IMR-90 (cell line): ENCODE data around the gene DDA1. TPM values are rescaled to one million over a fixed set of nuclear protein-coding genes. Genes with fewer than 3 reads are reported as not detected.

Experiments
- ATAC-seq: fragments of 200-7000 bp; cut with Tn5 transposase; 2 replicates; pipeline ENCODE4 v1.9.1; 2020; ENCODE audit warnings: low read depth, mild to moderate bottlenecking, moderate library complexity
- BruUV-seq: library from RNA; stranded (reverse); fragments of 400-500 nt; replicated peaks from 2 replicates; lab custom pipeline; 2021; lab: Mats Ljungman, UMichigan
- CTCF ChIA-PET: fragments of 300-600 bp; formaldehyde crosslinking; extraction: SDS; loops from one replicate; lab custom pipeline; 2021; ENCODE audit warnings: antibody characterized with exemption; lab: Yijun Ruan, JAX
- POLR2A ChIA-PET: fragments of 300-600 bp; sonication (Branson Sonifier 250); formaldehyde crosslinking; loops from one replicate; lab custom pipeline; 2022; ENCODE audit warnings: antibody characterized with exemption; ENCODE audit not compliant: unreplicated experiment; lab: Charles Lee
- DNase-seq: peaks from one replicate; pipeline ENCODE4 v3.0.0; 2013
- H2AFZ ChIP-seq: replicated peaks from 2 replicates; pipeline ENCODE3; 2013; ENCODE audit warnings: low read length, mild to moderate bottlenecking; ENCODE audit not compliant: poor library complexity
- H2AK5ac ChIP-seq: 2 replicates; pipeline ENCODE4 v1.6.1; 2013; ENCODE audit warnings: low read depth, low read length, inconsistent platforms
- H2AK9ac ChIP-seq: replicated peaks from 2 replicates; pipeline ENCODE3; 2013; ENCODE audit warnings: mild to moderate bottlenecking, low read depth, low read length, moderate library complexity; ENCODE audit not compliant: poor library complexity
- H2BK120ac ChIP-seq: 2 replicates; pipeline ENCODE4 v1.6.1; 2013; ENCODE audit warnings: low read depth, low read length, inconsistent platforms
- H2BK15ac ChIP-seq: 3 replicates; pipeline ENCODE4 v1.6.1; 2013; ENCODE audit warnings: low read depth, low read length, inconsistent platforms
- H2BK20ac ChIP-seq: 2 replicates; pipeline ENCODE4 v1.6.1; 2013; ENCODE audit warnings: low read depth, mild to moderate bottlenecking, inconsistent platforms, low read length, moderate library complexity
- H2BK5ac ChIP-seq: 2 replicates; pipeline ENCODE4 v1.6.1; 2013; ENCODE audit warnings: mild to moderate bottlenecking, low read depth, low read length, inconsistent platforms; ENCODE audit not compliant: poor library complexity, severe bottlenecking
- H3K14ac ChIP-seq: replicated peaks from 2 replicates; pipeline ENCODE4 v1.6.1; 2013; ENCODE audit warnings: low read depth, low read length, inconsistent platforms
- H3K18ac ChIP-seq: 2 replicates; pipeline ENCODE4 v1.6.1; 2013; ENCODE audit warnings: low read depth, low read length, control low read depth
- H3K23ac ChIP-seq: 2 replicates; pipeline ENCODE4 v1.6.1; 2013; ENCODE audit warnings: low read depth, low read length, inconsistent platforms
- H3K27ac ChIP-seq: 2 replicates; pipeline ENCODE4 v1.5.1; 2013; ENCODE audit warnings: mild to moderate bottlenecking, control low read depth, low read length; ENCODE audit not compliant: insufficient read depth
- H3K27me3 ChIP-seq: 2 replicates; pipeline ENCODE4 v1.6.1; 2013; ENCODE audit warnings: low read length; ENCODE audit not compliant: control insufficient read depth, insufficient read depth
- H3K36me3 ChIP-seq: 2 replicates; pipeline ENCODE4 v1.6.1; 2013; ENCODE audit warnings: low read length, mixed read lengths; ENCODE audit not compliant: control insufficient read depth, insufficient read depth
- H3K4ac ChIP-seq: 2 replicates; pipeline ENCODE4 v1.6.1; 2013; ENCODE audit warnings: low read depth, low read length, inconsistent platforms
- H3K4me1 ChIP-seq: 2 replicates; pipeline ENCODE4 v1.6.1; 2013; ENCODE audit warnings: low read length, mixed read lengths; ENCODE audit not compliant: control insufficient read depth, insufficient read depth
- H3K4me2 ChIP-seq: 2 replicates; pipeline ENCODE4 v1.6.1; 2013; ENCODE audit warnings: low read depth, mild to moderate bottlenecking, control low read depth, low read length, moderate library complexity
- H3K4me3 ChIP-seq: 2 replicates; pipeline ENCODE4 v1.5.1; 2013; ENCODE audit warnings: low read depth, mild to moderate bottlenecking, control low read depth, low read length, moderate library complexity; ENCODE audit not compliant: insufficient read depth
- H3K56ac ChIP-seq: 2 replicates; pipeline ENCODE4 v1.6.1; 2013; ENCODE audit warnings: low read length, inconsistent platforms; ENCODE audit not compliant: insufficient read depth; ENCODE audit errors: extremely low read depth
- H3K79me1 ChIP-seq, 2 experiments: 2 replicates each; pipeline ENCODE4 v1.6.1; 2013; ENCODE audit warnings: low read length in 2 of 2, inconsistent platforms in 1 of 2, low read depth in 1 of 2
- H3K9ac ChIP-seq: 2 replicates; pipeline ENCODE4 v1.6.1; 2013; ENCODE audit warnings: low read depth, low read length, control low read depth
- H3K9me1 ChIP-seq: 2 replicates; pipeline ENCODE4 v1.6.1; 2013; ENCODE audit warnings: low read length, inconsistent platforms; ENCODE audit not compliant: insufficient read depth
- H3K9me3 ChIP-seq: 2 replicates; pipeline ENCODE4 v1.6.1; 2013; ENCODE audit warnings: low read length; ENCODE audit not compliant: control insufficient read depth, insufficient read depth
- H4K20me1 ChIP-seq: 2 replicates; pipeline ENCODE4 v1.6.1; 2013; ENCODE audit warnings: low read length, inconsistent platforms; ENCODE audit not compliant: insufficient read depth
- H4K5ac ChIP-seq: 2 replicates; pipeline ENCODE4 v1.6.1; 2013; ENCODE audit warnings: mild to moderate bottlenecking, low read depth, low read length, control low read depth
- H4K8ac ChIP-seq, 2 experiments: 2 replicates each; pipeline ENCODE4 v1.6.1; 2013; ENCODE audit warnings: low read depth in 2 of 2, low read length in 2 of 2, control low read depth in 1 of 2, inconsistent platforms in 1 of 2
- H4K91ac ChIP-seq: 2 replicates; pipeline ENCODE4 v1.6.1; 2013; ENCODE audit warnings: low read depth, low read length, inconsistent platforms; ENCODE audit not compliant: insufficient read depth
- BHLHE40 ChIP-seq: fragments of 150-350 bp; IDR thresholded peaks from 2 replicates; pipeline ENCODE4 v1.6.1; 2016; ENCODE audit warnings: mild to moderate bottlenecking, low read depth, low read length
- CEBPB ChIP-seq: IDR thresholded peaks from 2 replicates; pipeline ENCODE4 v1.6.1; 2012; ENCODE audit warnings: low read depth, low read length, improper control_type of control experiment
- CHD1 ChIP-seq: IDR thresholded peaks from 2 replicates; pipeline ENCODE4 v1.6.1; 2012; ENCODE audit warnings: low read depth, low read length, improper control_type of control experiment
- CTCF ChIP-seq: conservative IDR thresholded peaks from 2 replicates; pipeline ENCODE4 v1.5.1; 2012; ENCODE audit warnings: mild to moderate bottlenecking, low read depth, low read length, improper control_type of control experiment
- ELK1 ChIP-seq: fragments of 150-350 bp; IDR thresholded peaks from 2 replicates; pipeline ENCODE4 v1.6.1; 2016; ENCODE audit warnings: low read depth, mild to moderate bottlenecking, low read length, moderate library complexity, borderline replicate concordance
- FOS ChIP-seq: fragments of 150-350 bp; IDR thresholded peaks from 2 replicates; pipeline ENCODE4 v1.6.1; 2016; ENCODE audit warnings: low read depth, low read length
- MAFK ChIP-seq: IDR thresholded peaks from 2 replicates; pipeline ENCODE4 v1.6.1; 2012; ENCODE audit warnings: low read depth, low read length, improper control_type of control experiment
- MAZ ChIP-seq: IDR thresholded peaks from 2 replicates; pipeline ENCODE4 v1.6.1; 2012; ENCODE audit warnings: low read depth, mild to moderate bottlenecking, low read length, improper control_type of control experiment, moderate library complexity, borderline replicate concordance
- MXI1 ChIP-seq: IDR thresholded peaks from 2 replicates; pipeline ENCODE4 v1.6.1; 2012; ENCODE audit warnings: low read depth, mild to moderate bottlenecking, low read length, moderate library complexity, borderline replicate concordance
- NFE2L2 ChIP-seq: fragments of 150-350 bp; IDR thresholded peaks from 2 replicates; pipeline ENCODE4 v1.6.1; 2016; ENCODE audit warnings: low read depth, mild to moderate bottlenecking, low read length
- POLR2A ChIP-seq: IDR thresholded peaks from 2 replicates; pipeline ENCODE4 v1.6.1; 2012; ENCODE audit warnings: mild to moderate bottlenecking, low read depth, low read length
- RAD21 ChIP-seq: IDR thresholded peaks from 2 replicates; pipeline ENCODE4 v1.6.1; 2012; ENCODE audit warnings: low read length, improper control_type of control experiment
- RCOR1 ChIP-seq: IDR thresholded peaks from 2 replicates; pipeline ENCODE4 v1.6.1; 2012; ENCODE audit warnings: mild to moderate bottlenecking, low read length, improper control_type of control experiment; ENCODE audit not compliant: insufficient replicate concordance
- RFX5 ChIP-seq: IDR thresholded peaks from 2 replicates; pipeline ENCODE4 v1.8.0; 2012; ENCODE audit warnings: low read depth, mild to moderate bottlenecking, low read length, moderate library complexity
- SMC3 ChIP-seq: fragments of 150-350 bp; IDR thresholded peaks from 2 replicates; pipeline ENCODE4 v1.6.1; 2016; ENCODE audit warnings: low read depth, mild to moderate bottlenecking, antibody characterized with exemption, low read length, moderate library complexity
- WGBS, 2 experiments: methylation state at CpG; one replicate each; pipeline versions ENCODE4 v1.1.5 to v1.1.7; 2013; ENCODE audit warnings: missing lambda C conversion rate in 2 of 2; ENCODE audit not compliant: insufficient read length in 1 of 2; ENCODE audit errors: extremely low coverage in 2 of 2; 5-methylcytosine and 5-hydroxymethylcytosine counted together
- dilution Hi-C: fragments of 300-500 bp; cut with HindIII; formaldehyde crosslinking; loops from one replicate; pipeline ENCODE4 v1.14.3; 2018; ENCODE audit warnings: low sequenced_read_pairs; ENCODE audit not compliant: unreplicated experiment
- in situ Hi-C: fragments of 300-500 bp; cut with MboI; formaldehyde crosslinking; loops from 3 replicates; pipeline ENCODE4 v1.14.3; 2019; ENCODE audit warnings: low sequenced_read_pairs, inconsistent platforms, mixed read lengths
- intact Hi-C: fragments of 100-400 bp; cut with micrococcal nuclease; formaldehyde crosslinking; loops from 2 replicates; pipeline ENCODE4 v1.10.0; 2022
- polyA plus RNA-seq, 3 experiments: library from polyadenylated mRNA; depleted of rRNA; stranded (reverse); fragments of >200 nt; gene quantifications; 2 replicates each; pipeline ENCODE4 v1.2.3, GENCODE V29; 2012; ENCODE audit warnings: low replicate concordance in 1 of 3
- total RNA-seq: library from RNA; depleted of rRNA; stranded (reverse); fragments of >200 nt; gene quantifications from 2 replicates; pipeline ENCODE4 v1.2.3, GENCODE V29; 2012
- TF ChIP-seq, protein P1 (sequence below): fragments of 150-350 bp; IDR thresholded peaks from 2 replicates; pipeline ENCODE4 v1.6.1; 2017; ENCODE audit warnings: mild to moderate bottlenecking, antibody characterized with exemption, low read length, low read depth

The DDA1 gene
- total and polyA plus RNA-seq, 2 of the 4 experiments (the other 2 are of a cell fraction) = 33.7 to 87.2 TPM

DNA sequence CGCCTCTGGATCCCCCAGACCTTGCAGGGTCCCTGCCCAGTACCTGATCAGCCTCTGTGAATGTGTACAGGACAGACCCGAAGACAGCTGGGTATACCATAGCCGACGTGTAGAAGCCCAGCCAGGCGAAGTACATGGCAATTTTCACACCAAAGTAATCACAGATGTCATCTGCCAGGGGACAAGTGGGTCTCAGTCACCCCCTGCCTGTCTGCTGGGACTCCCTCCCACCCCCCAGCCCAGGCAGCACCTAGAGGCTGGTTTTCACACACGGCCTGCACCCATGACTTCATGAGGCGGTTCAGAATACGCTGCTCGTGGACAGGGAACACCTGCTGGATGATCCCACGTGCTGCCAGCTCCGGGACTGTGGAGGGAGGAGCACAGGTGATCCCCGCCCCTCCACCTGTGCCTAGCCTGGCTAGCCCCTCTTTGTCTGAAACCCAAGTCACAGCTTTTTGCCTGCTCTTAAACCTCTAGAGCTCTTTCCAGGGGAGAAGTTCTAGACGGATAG is 21.7 kb downstream of the DDA1 start:
- in situ Hi-C loops (no loop called here), dilution Hi-C loops (no loop called here), intact Hi-C loops (no loop called here)
- no peak overlapping the region for H3K23ac ChIP-seq
- no peak overlapping the region for H3K4me2 ChIP-seq
- 0 out of 2 replicates have a peak, but pooled peaks cover 4% of the 10 kb centered on the region for H3K4me1 ChIP-seq
- no peak overlapping the region for H3K14ac ChIP-seq
- no peak overlapping the region for H3K4ac ChIP-seq
- H2AK9ac ChIP-seq = no peak overlapping the region
- H2BK20ac ChIP-seq = no peak overlapping the region
- no peak overlapping the region for H3K9ac ChIP-seq
- peaks cover 5% of the 10 kb centered on the region for H3K9me1 ChIP-seq
- H4K20me1 ChIP-seq = no peaks in the 10 kb centered on the region
- H3K9me3 ChIP-seq = no peaks in the 10 kb centered on the region
- TF ChIP-seq CEBPB (no peak), FOS (no peak), RAD21 (no peak), NFE2L2 (no peak), BHLHE40 (no peak), RFX5 (no peak), CTCF (no peak), MAZ (no peak), CHD1 (no peak), SMC3 (no peak), POLR2A (no peak), ELK1 (no peak), RCOR1 (no peak), MAFK (no peak), MXI1 (no peak)
- TF ChIP-seq, protein P1, sequence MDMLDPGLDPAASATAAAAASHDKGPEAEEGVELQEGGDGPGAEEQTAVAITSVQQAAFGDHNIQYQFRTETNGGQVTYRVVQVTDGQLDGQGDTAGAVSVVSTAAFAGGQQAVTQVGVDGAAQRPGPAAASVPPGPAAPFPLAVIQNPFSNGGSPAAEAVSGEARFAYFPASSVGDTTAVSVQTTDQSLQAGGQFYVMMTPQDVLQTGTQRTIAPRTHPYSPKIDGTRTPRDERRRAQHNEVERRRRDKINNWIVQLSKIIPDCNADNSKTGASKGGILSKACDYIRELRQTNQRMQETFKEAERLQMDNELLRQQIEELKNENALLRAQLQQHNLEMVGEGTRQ = no peak
- H4K5ac ChIP-seq = no peak overlapping the region
- H2BK120ac ChIP-seq = no peak overlapping the region
- H4K91ac ChIP-seq = no peak overlapping the region
- ChIA-PET CTCF (no interaction called here), POLR2A (no interaction called here)
- peaks cover 0 to 29% of the 10 kb centered on the region in 2 experiments; a peak in 2 of 4 replicates for H3K79me1 ChIP-seq
- no peak for DNase-seq
- ATAC-seq = no peak
- H2BK15ac ChIP-seq = no peak overlapping the region
- no peak overlapping the region for H3K4me3 ChIP-seq
- no peaks in the 10 kb centered on the region for H3K27me3 ChIP-seq
- no peak overlapping the region for H2BK5ac ChIP-seq
- H4K8ac ChIP-seq = no peak overlapping the region
- no peak overlapping the region for H3K56ac ChIP-seq
- WGBS, 2 experiments = 73% methylated on average over 8 of the region's 13 CpGs; no CpG with 5 or more reads in 1 of the 2 experiments
- H2AK5ac ChIP-seq = no peak overlapping the region
- peaks cover 6% of the 10 kb centered on the region; the same call in 1 of the 2 replicates for H3K36me3 ChIP-seq
- H3K27ac ChIP-seq = no peak overlapping the region
- no peak overlapping the region for H3K18ac ChIP-seq
- BruUV-seq = no TSS peak
- H2AFZ ChIP-seq = no peak overlapping the region
